Gastrocnemius medialis (tissue), 4 donors: Measurements from ENCODE around the gene GPR37L1. TPM values are rescaled to one million over a fixed set of nuclear protein-coding genes. Genes with fewer than 3 reads are reported as not detected.

Experiments
- ATAC-seq, 2 donors: fragments of 150-250 bp; one replicate each; pipeline ENCODE4 v1.9.1; 2016
- DNase-seq, 2 donors: peaks; one replicate each; pipeline ENCODE4 v3.0.0-alpha.2; 2019
- H3K27ac ChIP-seq, 4 donors: fragments of 200-600 bp; sonication (generic); 1 replicate in 1 of 4; 2 replicates in 3 of 4; pipeline ENCODE4 v1.5.1; 2016 to 2018; ENCODE audit warnings: mild to moderate bottlenecking in 2 of 4, moderate library complexity in 1 of 4
- H3K27me3 ChIP-seq, 3 donors: fragments of 200-600 bp; sonication (generic) in 2 of 3; 1 replicate in 1 of 3; 2 replicates in 2 of 3; pipeline versions ENCODE4 v1.5.1 to v1.6.0; 2016 to 2019; ENCODE audit warnings: mild to moderate bottlenecking in 1 of 3, moderate library complexity in 1 of 3
- H3K36me3 ChIP-seq, 2 donors: fragments of 200-600 bp; sonication (generic) in 1 of 2; one replicate each; pipeline ENCODE4 v1.5.1; 2017 to 2018
- H3K4me1 ChIP-seq, 2 donors: fragments of 200-600 bp; sonication (generic) in 1 of 2; one replicate each; pipeline ENCODE4 v1.5.1; 2016 to 2017; ENCODE audit warnings: mild to moderate bottlenecking in 2 of 2
- H3K4me3 ChIP-seq, 4 donors: fragments of 200-600 bp; sonication (generic) in 3 of 4; 1 replicate in 1 of 4; 2 replicates in 3 of 4; pipeline ENCODE4 v1.5.1; 2016 to 2019; ENCODE audit warnings: mild to moderate bottlenecking in 2 of 4
- H3K9me3 ChIP-seq, 3 donors: fragments of 200-600 bp; sonication (generic) in 2 of 3; 1 replicate in 1 of 3; 2 replicates in 2 of 3; pipeline ENCODE4 v1.5.1; 2016 to 2019
- CTCF ChIP-seq, 5 experiments: fragments of 450-650 bp in 3 of 5; fragments of 200-600 bp in 2 of 5; sonication (generic) in 2 of 5; IDR thresholded peaks in 4 of 5; conservative IDR thresholded peaks in 1 of 5; 1 replicate in 4 of 5; 2 replicates in 1 of 5; pipeline ENCODE4 v1.5.1; 2016 to 2019; ENCODE audit warnings: antibody characterized with exemption in 5 of 5, mild to moderate bottlenecking in 3 of 5, moderate library complexity in 3 of 5
- POLR2A ChIP-seq, 2 donors: fragments of 450-650 bp; IDR thresholded peaks; one replicate each; pipeline ENCODE4 v1.6.1; 2017; ENCODE audit warnings: antibody characterized with exemption in 2 of 2, mild to moderate bottlenecking in 2 of 2, moderate library complexity in 2 of 2
- in situ Hi-C, 4 donors: fragments of 200-750 bp; cut with MboI; loops; one replicate each; pipeline versions ENCODE4 v1.15.0 to v1.8.0; 2017; ENCODE audit warnings: low sequenced_read_pairs in 4 of 4
- intact Hi-C: fragments of 100-400 bp; cut with DNase I; formaldehyde crosslinking; loops from one replicate; pipeline ENCODE4 v1.15.1; 2023; ENCODE audit warnings: low total_unique reads
- total RNA-seq, 4 donors: library from RNA; depleted of rRNA; stranded (reverse); fragments of >200 nt; gene quantifications; one replicate each; pipeline versions ENCODE4 v1.1.0 to v1.2.3, GENCODE V29; 2016

Gene GPR37L1
- total RNA-seq, 4 donors from 2014 or later = 0.04 to 0.10 TPM; not detected in 2

- intact Hi-C loops (no loop called here), in situ Hi-C loops (no loop called here)
- TF ChIP-seq POLR2A (IDR thresholded peaks at IDR 0.05) = no peak
- no peak for TF ChIP-seq CTCF (IDR thresholded peaks at IDR 0.05 in 4 of 5, conservative IDR thresholded peaks at IDR 0.05 in 1 of 5)
- no peak for ATAC-seq
- Histone ChIP-seq H3K36me3 (no peaks in the 10 kb centered on the region), H3K9me3 (no peaks in the 10 kb centered on the region), H3K27ac (no peak overlapping the region), H3K27me3 (no peaks in the 10 kb centered on the region), H3K4me3 (no peak overlapping the region), H3K4me1 (no peaks in the 10 kb centered on the region)
- no peak for DNase-seq
These were observed 27.9 kb downstream of the GPR37L1 start for GRCh38 chr1:202150602-202151001.

- Histone ChIP-seq H3K27ac (no peak overlapping the region), H3K9me3 (no peaks in the 10 kb centered on the region), H3K27me3 (no peaks in the 10 kb centered on the region), H3K4me3 (no peak overlapping the region), H3K4me1 (no peaks in the 10 kb centered on the region), H3K36me3 (no peaks in the 10 kb centered on the region)
- ATAC-seq (no peak), DNase-seq (no peak)
- intact Hi-C loops (no loop called here), in situ Hi-C loops (no loop called here)
- TF ChIP-seq CTCF (IDR thresholded peaks at IDR 0.05 in 4 of 5, conservative IDR thresholded peaks at IDR 0.05 in 1 of 5) (no peak), POLR2A (IDR thresholded peaks at IDR 0.05) (no peak)
These were observed 28.3 kb downstream of the GPR37L1 start for GRCh38 chr1:202151045-202151444.

- intact Hi-C loops = no loop called here
- Histone ChIP-seq H3K27ac (no peak overlapping the region), H3K4me3 (no peak overlapping the region), H3K36me3 (no peaks in the 10 kb centered on the region), H3K27me3 (no peaks in the 10 kb centered on the region), H3K4me1 (no peaks in the 10 kb centered on the region), H3K9me3 (no peaks in the 10 kb centered on the region)
- DNase-seq (no peak), ATAC-seq (no peak)
- in situ Hi-C loops = no loop called here
- TF ChIP-seq POLR2A (IDR thresholded peaks at IDR 0.05) (no peak), CTCF (IDR thresholded peaks at IDR 0.05 in 4 of 5, conservative IDR thresholded peaks at IDR 0.05 in 1 of 5) (no peak)
These were observed 29.7 kb downstream of the GPR37L1 start for GRCh38 chr1:202152399-202152798.

GRCh38 chr1:202153284-202153683, 30.6 kb downstream of the GPR37L1 start:
- Histone ChIP-seq H3K9me3 (no peaks in the 10 kb centered on the region), H3K27me3 (no peaks in the 10 kb centered on the region), H3K4me1 (no peaks in the 10 kb centered on the region), H3K4me3 (no peak overlapping the region), H3K36me3 (no peaks in the 10 kb centered on the region), H3K27ac (no peak overlapping the region)
- intact Hi-C loops (no loop called here), in situ Hi-C loops (no loop called here)
- no peak for DNase-seq
- no peak for TF ChIP-seq CTCF (IDR thresholded peaks at IDR 0.05 in 4 of 5, conservative IDR thresholded peaks at IDR 0.05 in 1 of 5)
- no peak for TF ChIP-seq POLR2A (IDR thresholded peaks at IDR 0.05)
- ATAC-seq = no peak

- no peak for ATAC-seq
- H3K27me3 ChIP-seq = no peaks in the 10 kb centered on the region
- H3K4me1 ChIP-seq = no peaks in the 10 kb centered on the region
- DNase-seq = no peak
- no peak for TF ChIP-seq POLR2A (IDR thresholded peaks at IDR 0.05)
- TF ChIP-seq CTCF (IDR thresholded peaks at IDR 0.05 in 4 of 5, conservative IDR thresholded peaks at IDR 0.05 in 1 of 5) = no peak
- no peak overlapping the region for H3K4me3 ChIP-seq
- H3K27ac ChIP-seq = no peak overlapping the region
- in situ Hi-C loops = no loop called here
- H3K9me3 ChIP-seq = no peaks in the 10 kb centered on the region
- intact Hi-C loops = no loop called here
- H3K36me3 ChIP-seq = no peaks in the 10 kb centered on the region
These were observed 31.5 kb downstream of the GPR37L1 start for GRCh38 chr1:202154148-202154765.
